ENCODE results near the gene HDX.

- TF ChIP-seq GATA2 (IDR thresholded peaks at IDR 0.05; ENCODE audit: low read depth, low read length): peak; percentile 63
- peak; percentile 53; the same call in 1 of the 2 replicates for TF ChIP-seq GATA3 (IDR thresholded peaks at IDR 0.05; ENCODE audit: low read depth, low read length)
These were observed 34.4 kb downstream of the HDX start for GRCh38 chrX:84467898-84468297.

Measured in SH-SY5Y (cell line).